ENCODE results near the gene CDK14. TPM values are rescaled to one million over a fixed set of nuclear protein-coding genes. Genes with fewer than 3 reads are reported as not detected.

CDK14 gene
- total RNA-seq, 1 experiment from 2014 or later: 39.1 TPM

DNA sequence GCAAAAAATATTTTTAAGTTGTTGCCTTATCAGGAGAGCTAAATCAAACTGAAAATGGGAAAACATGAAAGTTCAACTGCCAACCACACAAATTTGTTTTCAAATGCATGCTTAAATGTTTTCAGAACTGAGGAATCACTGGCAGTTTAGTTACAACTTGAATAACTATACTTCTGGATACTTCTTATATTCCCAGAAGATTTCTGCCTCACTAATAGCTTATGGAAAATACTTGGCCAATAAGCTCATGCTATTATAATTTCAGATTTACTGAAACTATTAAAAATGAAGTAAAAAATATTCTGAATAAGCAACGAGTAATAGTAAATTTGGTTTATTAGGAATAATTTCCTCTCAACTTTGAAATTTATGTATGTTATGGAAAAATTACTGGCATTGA is 222.2 kb downstream of the CDK14 start:
- Histone ChIP-seq H3K4me3 (no peak overlapping the region), H3K9me2 (ENCODE audit: insufficient read depth) (no peaks in the 10 kb centered on the region), H3K36me3 (ENCODE audit: low read depth) (no peaks in the 10 kb centered on the region), H3K4me1 (replicated peaks; ENCODE audit: insufficient read depth) (no peaks in the 10 kb centered on the region), H2AFZ (no peak overlapping the region), H3K4me2 (no peak overlapping the region), H3K9me3 (ENCODE audit: insufficient read depth, low read depth) (no peaks in the 10 kb centered on the region), H3F3A (ENCODE audit: insufficient read depth, low read depth) (no peaks in the 10 kb centered on the region), H3K27ac (no peak overlapping the region), H4K20me1 (ENCODE audit: insufficient read depth) (no peaks in the 10 kb centered on the region), H3K27me3 (ENCODE audit: insufficient read depth, low read depth) (no peaks in the 10 kb centered on the region), H3K79me2 (ENCODE audit: low read depth) (no peaks in the 10 kb centered on the region)
- ChIA-PET CTCF (no interaction called here), POLR2A (ENCODE audit: unreplicated experiment) (no interaction called here)
- intact Hi-C loops (cut with micrococcal nuclease; ENCODE audit: unreplicated experiment): no loop called here
- TF ChIP-seq EZH2 (IDR thresholded peaks at IDR 0.05; ENCODE audit: low read depth): no peak
- TF ChIP-seq, protein P1, sequence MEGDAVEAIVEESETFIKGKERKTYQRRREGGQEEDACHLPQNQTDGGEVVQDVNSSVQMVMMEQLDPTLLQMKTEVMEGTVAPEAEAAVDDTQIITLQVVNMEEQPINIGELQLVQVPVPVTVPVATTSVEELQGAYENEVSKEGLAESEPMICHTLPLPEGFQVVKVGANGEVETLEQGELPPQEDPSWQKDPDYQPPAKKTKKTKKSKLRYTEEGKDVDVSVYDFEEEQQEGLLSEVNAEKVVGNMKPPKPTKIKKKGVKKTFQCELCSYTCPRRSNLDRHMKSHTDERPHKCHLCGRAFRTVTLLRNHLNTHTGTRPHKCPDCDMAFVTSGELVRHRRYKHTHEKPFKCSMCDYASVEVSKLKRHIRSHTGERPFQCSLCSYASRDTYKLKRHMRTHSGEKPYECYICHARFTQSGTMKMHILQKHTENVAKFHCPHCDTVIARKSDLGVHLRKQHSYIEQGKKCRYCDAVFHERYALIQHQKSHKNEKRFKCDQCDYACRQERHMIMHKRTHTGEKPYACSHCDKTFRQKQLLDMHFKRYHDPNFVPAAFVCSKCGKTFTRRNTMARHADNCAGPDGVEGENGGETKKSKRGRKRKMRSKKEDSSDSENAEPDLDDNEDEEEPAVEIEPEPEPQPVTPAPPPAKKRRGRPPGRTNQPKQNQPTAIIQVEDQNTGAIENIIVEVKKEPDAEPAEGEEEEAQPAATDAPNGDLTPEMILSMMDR (conservative IDR thresholded peaks at IDR 0.05): no peak
- BruUV-seq (replicated peaks): no TSS peak
- DNase-seq: no peak

DNA sequence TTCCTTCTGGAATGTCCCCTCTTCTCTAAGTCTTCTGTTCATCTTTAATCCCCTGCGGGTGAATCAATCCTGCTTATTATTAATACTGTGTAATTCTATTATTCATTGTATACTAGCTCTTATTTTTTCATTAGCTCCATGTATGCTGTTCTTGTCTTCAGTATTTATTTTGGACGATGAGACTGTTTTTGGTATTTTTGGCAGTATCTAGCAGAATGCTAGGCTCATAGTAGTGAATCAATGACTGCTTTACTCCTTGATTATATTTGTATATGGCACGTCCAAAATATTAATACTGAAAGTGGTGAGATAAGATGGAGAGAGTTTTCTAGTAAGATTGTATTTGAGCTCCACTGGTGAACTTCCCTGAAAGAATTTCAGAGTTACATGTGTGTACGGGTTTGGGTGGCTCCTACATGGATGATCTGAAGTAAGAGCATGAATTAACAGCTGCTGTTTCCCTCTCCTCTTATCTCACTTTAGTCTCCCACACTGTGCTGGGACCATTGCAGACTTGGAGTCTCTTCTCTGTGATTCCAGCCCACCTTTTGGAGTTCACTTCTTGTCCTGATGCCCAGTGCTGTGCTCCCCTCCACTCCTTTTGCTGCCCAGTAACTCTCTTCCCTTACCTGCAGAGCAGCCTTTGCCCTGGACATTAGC is 226.0 kb downstream of the CDK14 start:
- no TSS peak for BruUV-seq (replicated peaks)
- POLR2A ChIA-PET (ENCODE audit: unreplicated experiment): no interaction called here

DNA sequence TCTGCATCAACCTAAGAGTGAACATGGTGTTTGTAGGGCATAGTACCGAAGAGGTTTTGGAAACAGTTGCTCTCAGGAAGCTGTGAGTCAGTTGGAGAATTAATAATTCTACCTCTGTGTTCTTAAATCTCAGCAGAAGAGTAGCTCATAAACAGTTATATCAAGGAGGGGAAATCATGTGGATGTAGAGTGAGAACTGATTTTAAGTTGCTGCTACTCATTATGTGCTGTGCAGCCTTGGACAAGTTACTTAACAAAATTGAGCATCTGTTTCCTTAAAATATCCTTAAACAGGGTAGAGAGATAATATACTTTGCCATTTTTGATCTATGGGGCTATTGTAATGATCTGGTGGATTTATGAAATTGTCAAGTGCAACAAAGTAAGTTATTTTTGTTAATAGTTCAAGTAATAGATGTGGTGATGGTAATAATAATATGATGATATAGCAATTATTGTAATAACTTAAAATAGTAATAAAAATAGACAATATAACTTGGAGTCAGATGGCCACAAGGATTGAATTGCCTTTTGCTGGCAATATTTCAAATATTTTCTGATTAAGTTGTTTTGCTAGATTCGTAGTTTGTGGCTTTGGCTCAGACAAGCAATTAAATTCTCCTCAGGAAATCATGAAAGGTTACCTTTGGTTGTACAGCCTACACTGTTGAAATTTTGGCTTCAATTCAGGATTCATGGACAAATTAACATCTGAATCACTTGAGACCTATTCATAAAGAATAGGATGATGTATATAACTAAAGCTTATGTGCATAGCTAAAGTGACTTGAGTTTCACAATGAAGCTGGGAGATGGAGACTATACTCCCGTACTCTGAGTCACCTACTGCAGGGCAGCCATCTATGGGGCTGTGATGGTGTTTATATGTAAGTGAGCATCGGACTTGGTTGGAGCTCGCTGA is 228.5 kb downstream of the CDK14 start:
- H3K79me2 ChIP-seq (ENCODE audit: low read depth): no peaks in the 10 kb centered on the region
- ChIA-PET CTCF (no interaction called here), POLR2A (ENCODE audit: unreplicated experiment) (no interaction called here)
- intact Hi-C loops (cut with micrococcal nuclease; ENCODE audit: unreplicated experiment): no loop called here
- H3K4me1 ChIP-seq (replicated peaks; ENCODE audit: insufficient read depth): no peaks in the 10 kb centered on the region
- H3F3A ChIP-seq (ENCODE audit: insufficient read depth, low read depth): no peaks in the 10 kb centered on the region
- no peak overlapping the region for H3K4me3 ChIP-seq
- H2AFZ ChIP-seq: no peak overlapping the region
- no peak overlapping the region for H3K27ac ChIP-seq
- no peak overlapping the region for H3K4me2 ChIP-seq
- no TSS peak for BruUV-seq (replicated peaks)
- no peaks in the 10 kb centered on the region for H4K20me1 ChIP-seq (ENCODE audit: insufficient read depth)
- H3K27me3 ChIP-seq (ENCODE audit: insufficient read depth, low read depth): no peaks in the 10 kb centered on the region
- H3K9me3 ChIP-seq (ENCODE audit: insufficient read depth, low read depth): no peaks in the 10 kb centered on the region
- DNase-seq: no peak
- TF ChIP-seq, protein P1 (conservative IDR thresholded peaks at IDR 0.05): no peak
- no peak for TF ChIP-seq EZH2 (IDR thresholded peaks at IDR 0.05; ENCODE audit: low read depth)
- no peaks in the 10 kb centered on the region for H3K36me3 ChIP-seq (ENCODE audit: low read depth)
- no peaks in the 10 kb centered on the region for H3K9me2 ChIP-seq (ENCODE audit: insufficient read depth)

More for the DNA sequence above, 226.0 kb downstream of the CDK14 start:
- intact Hi-C loops (cut with micrococcal nuclease; ENCODE audit: unreplicated experiment): no loop called here
- Histone ChIP-seq H3F3A (ENCODE audit: insufficient read depth, low read depth) (no peaks in the 10 kb centered on the region), H3K27me3 (ENCODE audit: insufficient read depth, low read depth) (no peaks in the 10 kb centered on the region), H3K4me2 (no peak overlapping the region), H4K20me1 (ENCODE audit: insufficient read depth) (no peaks in the 10 kb centered on the region), H3K9me3 (ENCODE audit: insufficient read depth, low read depth) (no peaks in the 10 kb centered on the region), H3K9me2 (ENCODE audit: insufficient read depth) (no peaks in the 10 kb centered on the region), H3K4me3 (no peak overlapping the region), H3K27ac (no peak overlapping the region), H2AFZ (no peak overlapping the region), H3K79me2 (ENCODE audit: low read depth) (no peaks in the 10 kb centered on the region), H3K4me1 (replicated peaks; ENCODE audit: insufficient read depth) (no peaks in the 10 kb centered on the region), H3K36me3 (ENCODE audit: low read depth) (no peaks in the 10 kb centered on the region)
- no peak for DNase-seq
- no peak for TF ChIP-seq EZH2 (IDR thresholded peaks at IDR 0.05; ENCODE audit: low read depth)
- TF ChIP-seq, protein P1 (conservative IDR thresholded peaks at IDR 0.05): no peak
- CTCF ChIA-PET: no interaction called here
